DND-41 (cell line): Measurements from ENCODE around the gene FAM53B.

ENCODE experiments used
- ATAC-seq: fragments of 200-7000 bp; cut with Tn5 transposase; 3 replicates; pipeline ENCODE4 v1.9.1; 2021; ENCODE audit warnings: low read depth; ENCODE audit not compliant: insufficient read depth
- DNase-seq: peaks from one replicate; pipeline ENCODE4 v3.0.0-alpha.2; 2020
- H2AFZ ChIP-seq: 2 replicates; pipeline ENCODE4 v1.6.0; 2012; ENCODE audit warnings: low read depth, low read length
- H3K27ac ChIP-seq: 2 replicates; pipeline ENCODE4 v1.5.1; 2012; ENCODE audit warnings: low read length, inconsistent platforms
- H3K27me3 ChIP-seq: fragments of 200-600 bp; sonication (generic); 2 replicates; pipeline ENCODE4 v1.6.0; 2012; ENCODE audit warnings: low read length, mild to moderate bottlenecking, inconsistent platforms; ENCODE audit not compliant: insufficient read depth, poor library complexity
- H3K36me3 ChIP-seq: 2 replicates; pipeline ENCODE4 v1.5.1; 2012; ENCODE audit warnings: low read length, inconsistent platforms; ENCODE audit not compliant: insufficient read depth
- H3K4me1 ChIP-seq: 2 replicates; pipeline ENCODE4 v1.5.1; 2012; ENCODE audit warnings: mild to moderate bottlenecking, low read length; ENCODE audit not compliant: insufficient read depth
- H3K4me2 ChIP-seq: 2 replicates; pipeline ENCODE4 v1.6.0; 2012; ENCODE audit warnings: mild to moderate bottlenecking, moderate library complexity, low read length, inconsistent platforms; ENCODE audit not compliant: insufficient read depth
- H3K4me3 ChIP-seq, 2 experiments: fragments of 200-600 bp in 1 of 2; shearing (Covaris generic) in 1 of 2; 2 replicates each; pipeline ENCODE4 v1.5.1; 2012 to 2016; ENCODE audit warnings: inconsistent platforms in 2 of 2, low read length in 2 of 2, mild to moderate bottlenecking in 2 of 2, low read depth in 1 of 2, moderate library complexity in 1 of 2
- H3K79me2 ChIP-seq: 2 replicates; pipeline ENCODE4 v1.6.0; 2012; ENCODE audit warnings: low read length, inconsistent platforms; ENCODE audit not compliant: insufficient read depth
- H3K9ac ChIP-seq: 2 replicates; pipeline ENCODE4 v1.6.0; 2012; ENCODE audit warnings: low read depth, mild to moderate bottlenecking, inconsistent platforms, low read length, moderate library complexity
- H3K9me3 ChIP-seq: 2 replicates; pipeline ENCODE4 v1.5.1; 2012; ENCODE audit warnings: low read length, moderate library complexity, mild to moderate bottlenecking, inconsistent platforms; ENCODE audit not compliant: insufficient read depth, severe bottlenecking
- H4K20me1 ChIP-seq: 2 replicates; pipeline ENCODE4 v1.6.0; 2012; ENCODE audit warnings: low read length; ENCODE audit not compliant: insufficient read depth
- EZH2 ChIP-seq: IDR thresholded peaks from 3 replicates; pipeline ENCODE4 v1.6.1; 2012; ENCODE audit warnings: borderline replicate concordance, low read depth, mild to moderate bottlenecking, moderate library complexity, low read length, inconsistent platforms; ENCODE audit not compliant: severe bottlenecking
- TF ChIP-seq, protein P1 (sequence below): IDR thresholded peaks from 2 replicates; pipeline ENCODE4 v1.5.1; 2012; ENCODE audit warnings: borderline replicate concordance, low read length, moderate library complexity, mild to moderate bottlenecking; ENCODE audit not compliant: poor library complexity, severe bottlenecking; ENCODE audit errors: extremely low read depth

Gene FAM53B

DNA sequence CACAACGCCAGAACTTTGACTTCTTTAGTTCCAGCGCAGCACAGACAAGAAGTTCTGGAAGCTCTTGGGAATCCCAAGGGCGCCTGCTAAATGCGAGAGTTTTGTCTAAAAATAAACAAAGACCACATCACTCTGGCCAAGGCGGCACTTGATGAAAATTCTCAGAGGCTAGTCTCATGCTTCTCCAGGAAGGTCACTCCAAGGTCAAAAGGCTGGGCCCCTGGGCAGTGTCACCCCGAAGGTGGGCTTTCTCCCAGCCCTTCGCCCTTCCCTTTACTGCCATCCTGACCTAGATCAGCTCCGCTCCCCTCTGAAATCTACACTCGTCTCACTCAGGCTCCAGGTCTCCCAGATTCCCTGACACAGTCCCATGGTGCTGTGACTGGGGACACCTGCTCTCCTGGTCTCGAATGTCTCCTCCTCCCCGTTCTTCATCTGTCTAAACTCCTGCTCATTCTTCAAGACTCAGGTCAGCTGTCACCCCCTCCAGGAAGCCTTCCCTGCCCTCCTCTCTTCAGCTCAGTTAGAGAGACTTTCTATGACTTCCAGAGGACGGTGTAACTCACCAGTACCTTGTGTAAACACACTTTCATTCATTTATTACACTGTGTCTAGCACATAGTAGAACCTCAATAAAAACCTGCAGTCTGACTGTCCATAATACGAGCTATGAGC lies 10.5 kb downstream of the FAM53B start:
- peak overlapping the region in 1 of 2 experiments; percentile 44; a peak in 1 of 4 replicates for H3K4me3 ChIP-seq
- H3K79me2 ChIP-seq: peaks cover 100% of the 10 kb centered on the region
- H2AFZ ChIP-seq: no peak overlapping the region
- H4K20me1 ChIP-seq: peaks cover 81% of the 10 kb centered on the region
- H3K27ac ChIP-seq: peak overlapping the region; percentile 84
- peak overlapping the region; percentile 60 for H3K4me2 ChIP-seq
- ATAC-seq: no peak
- H3K36me3 ChIP-seq: peaks cover 67% of the 10 kb centered on the region
- no peak for DNase-seq
- H3K27me3 ChIP-seq: no peaks in the 10 kb centered on the region
- no peak for TF ChIP-seq EZH2
- TF ChIP-seq, protein P1, sequence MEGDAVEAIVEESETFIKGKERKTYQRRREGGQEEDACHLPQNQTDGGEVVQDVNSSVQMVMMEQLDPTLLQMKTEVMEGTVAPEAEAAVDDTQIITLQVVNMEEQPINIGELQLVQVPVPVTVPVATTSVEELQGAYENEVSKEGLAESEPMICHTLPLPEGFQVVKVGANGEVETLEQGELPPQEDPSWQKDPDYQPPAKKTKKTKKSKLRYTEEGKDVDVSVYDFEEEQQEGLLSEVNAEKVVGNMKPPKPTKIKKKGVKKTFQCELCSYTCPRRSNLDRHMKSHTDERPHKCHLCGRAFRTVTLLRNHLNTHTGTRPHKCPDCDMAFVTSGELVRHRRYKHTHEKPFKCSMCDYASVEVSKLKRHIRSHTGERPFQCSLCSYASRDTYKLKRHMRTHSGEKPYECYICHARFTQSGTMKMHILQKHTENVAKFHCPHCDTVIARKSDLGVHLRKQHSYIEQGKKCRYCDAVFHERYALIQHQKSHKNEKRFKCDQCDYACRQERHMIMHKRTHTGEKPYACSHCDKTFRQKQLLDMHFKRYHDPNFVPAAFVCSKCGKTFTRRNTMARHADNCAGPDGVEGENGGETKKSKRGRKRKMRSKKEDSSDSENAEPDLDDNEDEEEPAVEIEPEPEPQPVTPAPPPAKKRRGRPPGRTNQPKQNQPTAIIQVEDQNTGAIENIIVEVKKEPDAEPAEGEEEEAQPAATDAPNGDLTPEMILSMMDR: no peak
- peak overlapping the region; percentile 90 for H3K9ac ChIP-seq
- H3K4me1 ChIP-seq: peaks cover 99% of the 10 kb centered on the region
- no peaks in the 10 kb centered on the region for H3K9me3 ChIP-seq

DNA sequence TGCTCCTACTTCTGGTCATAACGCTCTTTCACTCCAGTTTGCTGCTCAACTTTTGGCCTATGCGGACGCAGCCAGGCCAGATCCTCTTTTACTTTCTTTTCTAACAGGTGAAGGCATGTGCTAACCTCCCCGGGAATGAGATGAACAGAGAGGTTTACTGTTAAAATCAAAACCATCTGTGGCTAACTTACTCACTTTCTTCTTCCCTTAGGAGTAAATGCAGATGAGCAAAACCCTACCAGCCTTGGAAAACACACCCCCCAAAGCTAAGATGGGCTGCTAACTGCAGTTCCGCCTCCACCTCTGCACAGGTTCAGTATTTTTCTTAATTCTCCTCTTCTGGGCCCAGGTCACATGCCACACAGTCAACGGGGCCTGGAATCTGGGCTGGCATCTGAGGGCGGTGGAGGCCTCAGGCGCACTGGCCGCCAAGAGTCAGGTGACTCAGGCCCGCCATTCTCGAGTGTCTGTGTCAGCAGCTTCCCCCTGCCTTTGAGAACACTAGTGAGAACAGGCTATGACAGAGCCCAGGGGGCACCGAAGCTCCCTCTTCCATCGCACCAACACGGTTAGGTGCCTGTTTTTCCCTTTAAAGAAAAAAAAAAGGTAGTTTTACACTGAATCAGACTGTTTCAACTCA lies 11.1 kb downstream of the FAM53B start:
- H3K9ac ChIP-seq: peak overlapping the region; percentile 90; the same call in 1 of the 2 replicates
- peaks cover 99% of the 10 kb centered on the region for H3K4me1 ChIP-seq
- TF ChIP-seq, protein P1: no peak
- no peak for TF ChIP-seq EZH2
- no peaks in the 10 kb centered on the region for H3K9me3 ChIP-seq
- H3K4me3 ChIP-seq: no peak overlapping the region
- H2AFZ ChIP-seq: no peak overlapping the region
- peaks cover 86% of the 10 kb centered on the region for H4K20me1 ChIP-seq
- ATAC-seq (no peak), DNase-seq (no peak)
- no peaks in the 10 kb centered on the region for H3K27me3 ChIP-seq
- no peak overlapping the region for H3K4me2 ChIP-seq
- peaks cover 100% of the 10 kb centered on the region for H3K79me2 ChIP-seq
- peak overlapping the region; percentile 84 for H3K27ac ChIP-seq
- H3K36me3 ChIP-seq: peaks cover 70% of the 10 kb centered on the region

DNA sequence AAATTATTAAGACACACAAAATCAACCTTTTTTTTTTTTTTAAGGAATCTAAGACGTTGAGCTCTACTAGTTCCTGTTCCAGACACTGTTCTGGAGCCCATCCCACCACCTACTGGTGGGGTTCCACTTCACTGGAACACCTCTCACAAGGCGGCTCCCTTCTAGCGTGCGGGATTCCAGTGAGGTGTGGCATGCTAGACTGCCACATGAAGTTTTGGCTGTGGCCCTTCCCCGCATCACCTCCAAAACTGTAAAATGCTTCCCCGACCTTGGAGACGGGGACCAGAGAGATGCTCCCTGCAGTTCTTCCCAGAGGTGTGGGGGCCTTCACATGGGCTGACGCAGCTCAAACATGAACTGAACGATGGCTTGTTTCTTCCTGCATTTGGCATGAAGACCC lies 12.6 kb downstream of the FAM53B start:
- Histone ChIP-seq H3K4me2 (no peak overlapping the region), H3K4me1 (peaks cover 97% of the 10 kb centered on the region), H3K27ac (peak overlapping the region; percentile 60), H4K20me1 (peaks cover 90% of the 10 kb centered on the region), H3K9me3 (no peaks in the 10 kb centered on the region), H3K4me3 (no peak overlapping the region), H3K36me3 (peaks cover 74% of the 10 kb centered on the region), H3K9ac (no peak overlapping the region), H3K27me3 (no peaks in the 10 kb centered on the region), H3K79me2 (peaks cover 100% of the 10 kb centered on the region), H2AFZ (no peak overlapping the region)
- ATAC-seq: no peak
- TF ChIP-seq, protein P1: no peak
- TF ChIP-seq EZH2: no peak
- DNase-seq: no peak
